Panc1 (cell line): ENCODE measurements around the gene IL10RB.

Experiments
- CTCF ChIP-seq: fragments of 450-650 bp; IDR thresholded peaks from 2 replicates; pipeline ENCODE4 v1.5.1; 2017; ENCODE audit warnings: mild to moderate bottlenecking
- REST ChIP-seq, 2 experiments: IDR thresholded peaks; 2 replicates each; pipeline ENCODE4 v1.6.1; 2011 to 2012; ENCODE audit warnings: low read depth in 2 of 2, control low read depth in 1 of 2, low read length in 1 of 2, mild to moderate bottlenecking in 1 of 2, moderate library complexity in 1 of 2; ENCODE audit not compliant: insufficient read depth in 1 of 2

GRCh38 chr21:33267250-33267649 lies 1.1 kb downstream of the IL10RB start:
- no peak for TF ChIP-seq CTCF
- TF ChIP-seq REST (IDR thresholded peaks at IDR 0.05; ENCODE audit: insufficient read depth in 1 of 2, low read depth in 2 of 2, low read length in 1 of 2) = no peak
